Adipose tissue (tissue), 3 donors: Measurements from ENCODE around the gene ADAMTSL5. TPM values are rescaled to one million over a fixed set of nuclear protein-coding genes. Genes with fewer than 3 reads are reported as not detected.

Source experiments
- H3K27ac ChIP-seq: one replicate; pipeline ENCODE4 v1.5.1; 2013; ENCODE audit warnings: low read depth, low read length
- WGBS, 3 donors: extraction: QIAGEN DNeasy Blood & Tissue Kit; methylation state at CpG; one replicate each; pipeline ENCODE4 v1.1.7; 2013; 5-methylcytosine and 5-hydroxymethylcytosine counted together
- polyA plus RNA-seq, 3 donors: library from polyadenylated mRNA; stranded (reverse); fragments of 200-250 nt; gene quantifications; one replicate each; pipeline ENCODE4 v1.2.3, GENCODE V29; 2013
- donor health status: healthy with polysubstance abuse.
- donor health status: Bipolar disorder and iron deficiency.
- donor health status: healthy.

Gene ADAMTSL5
- polyA plus RNA-seq, 3 donors: 0.55 to 0.90 (median 0.89) TPM

DNA sequence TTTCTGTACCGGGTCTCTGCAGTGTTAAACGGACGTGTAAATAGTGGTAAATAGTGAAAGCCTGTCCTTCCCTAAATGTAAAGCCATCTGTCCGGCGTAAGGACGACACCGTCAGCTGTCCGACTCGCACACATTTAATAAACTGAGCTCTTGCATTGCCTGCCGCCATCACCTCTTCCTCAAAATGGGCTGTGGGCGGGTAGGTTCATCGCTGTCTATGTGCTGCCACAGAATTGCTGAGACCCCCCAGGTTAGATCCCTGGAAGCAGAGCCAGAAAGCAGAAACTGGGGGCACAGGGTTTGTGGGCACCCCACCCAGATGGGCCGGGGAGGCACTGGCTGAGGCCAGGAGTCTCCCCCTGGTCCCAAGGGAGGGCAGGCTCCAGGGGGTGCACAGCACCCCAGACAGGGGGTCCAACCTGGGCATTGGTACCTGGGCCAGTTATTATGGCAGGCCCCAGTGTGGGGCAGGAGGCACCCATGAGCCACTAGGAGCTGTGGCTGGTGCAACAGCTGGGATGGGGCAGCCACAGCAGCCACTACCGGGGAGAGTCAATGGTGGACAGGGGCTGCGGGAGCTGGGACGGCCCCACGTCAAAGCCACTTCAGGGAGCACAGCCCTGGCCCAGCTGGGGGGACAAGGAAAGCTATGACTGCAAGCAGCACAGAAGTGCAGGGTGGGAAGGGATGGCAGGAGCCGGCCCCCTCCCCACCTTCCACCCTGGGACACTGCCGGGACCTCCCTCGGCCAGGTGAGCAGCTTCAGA lies 39.6 kb downstream of the ADAMTSL5 start:
- H3K27ac ChIP-seq: no peak overlapping the region
- WGBS, 3 donors: 67 to 80% (median 68%) methylated on average over 20 of the region's 20 CpGs

DNA sequence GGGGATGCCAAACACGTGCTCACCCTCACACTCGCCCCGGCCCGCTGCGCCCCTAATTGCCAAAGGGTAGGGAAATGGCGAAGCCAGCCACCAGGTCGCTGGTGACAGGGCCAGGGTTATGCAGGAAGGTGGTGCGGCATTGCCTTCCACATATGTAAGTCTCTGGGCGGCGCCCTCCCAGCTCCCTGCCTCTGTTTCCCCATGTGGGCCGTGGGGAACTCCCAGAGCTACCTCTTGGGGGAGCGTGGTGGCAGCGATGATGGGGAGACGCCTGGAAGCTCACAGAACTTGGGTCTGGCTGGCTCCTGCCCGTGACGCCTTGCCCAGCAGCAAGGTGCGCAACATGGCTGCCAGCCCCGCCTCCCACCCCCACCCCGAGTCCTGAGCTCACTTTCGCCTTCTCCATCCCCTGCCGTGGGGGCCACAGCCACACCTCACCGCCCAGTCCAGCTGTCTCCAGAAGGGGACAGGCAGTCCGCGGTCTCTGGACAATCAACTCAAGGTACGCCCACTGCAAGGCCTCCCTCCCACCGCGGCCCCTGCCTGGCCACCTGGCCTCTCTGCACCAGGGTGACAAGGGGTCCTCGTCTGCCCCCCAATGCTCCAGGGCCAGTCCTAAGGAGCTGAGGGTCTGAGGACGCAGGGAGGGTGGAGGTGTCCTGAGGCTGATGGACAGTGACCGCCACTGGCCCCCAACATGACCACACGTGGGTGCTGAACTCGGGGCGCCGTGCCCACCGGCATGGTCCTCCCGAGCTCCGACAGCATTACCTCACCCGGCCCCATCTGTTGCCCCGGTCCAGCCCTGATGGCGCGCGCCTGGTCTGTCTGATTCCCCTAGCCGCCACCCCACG lies 40.4 kb downstream of the ADAMTSL5 start:
- 48 to 50% (median 50%) methylated on average over 43 to 44 of the region's 44 CpGs for WGBS, 3 donors
- no peak overlapping the region for H3K27ac ChIP-seq

DNA sequence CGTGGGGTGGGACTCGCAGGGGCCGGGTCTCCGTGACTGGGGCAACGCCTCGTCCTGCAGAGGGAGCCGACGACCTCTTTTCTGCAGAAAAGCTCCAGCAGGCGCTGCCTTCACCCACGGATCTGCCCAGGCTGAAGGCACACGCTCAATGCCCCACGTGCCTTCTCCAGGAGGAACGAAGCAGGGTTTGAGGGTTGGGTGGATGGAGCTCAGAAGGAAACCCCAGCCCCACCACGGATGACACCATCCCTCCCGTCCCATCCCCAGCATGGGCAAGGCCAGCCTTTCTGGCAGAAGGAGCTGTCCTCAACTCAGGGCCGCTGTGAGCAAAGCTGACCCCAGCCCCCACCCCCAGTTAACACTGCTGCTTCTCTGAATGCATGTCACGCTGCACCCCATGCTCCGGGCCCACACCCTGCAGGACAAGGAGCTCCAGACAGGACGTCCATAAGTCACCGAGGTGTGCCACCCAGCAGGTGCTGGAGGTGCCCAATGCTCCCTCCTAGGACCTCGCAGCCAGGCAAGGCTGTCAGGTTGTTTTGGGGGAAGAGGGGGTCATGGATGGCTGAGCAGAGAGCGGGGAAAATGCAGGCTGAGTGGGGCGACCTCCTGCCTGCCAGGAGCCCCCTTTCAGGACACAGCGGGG lies 41.2 kb downstream of the ADAMTSL5 start:
- H3K27ac ChIP-seq: no peak overlapping the region
- WGBS, 3 donors: 23 to 25% (median 24%) methylated on average over 24 of the region's 24 CpGs

DNA sequence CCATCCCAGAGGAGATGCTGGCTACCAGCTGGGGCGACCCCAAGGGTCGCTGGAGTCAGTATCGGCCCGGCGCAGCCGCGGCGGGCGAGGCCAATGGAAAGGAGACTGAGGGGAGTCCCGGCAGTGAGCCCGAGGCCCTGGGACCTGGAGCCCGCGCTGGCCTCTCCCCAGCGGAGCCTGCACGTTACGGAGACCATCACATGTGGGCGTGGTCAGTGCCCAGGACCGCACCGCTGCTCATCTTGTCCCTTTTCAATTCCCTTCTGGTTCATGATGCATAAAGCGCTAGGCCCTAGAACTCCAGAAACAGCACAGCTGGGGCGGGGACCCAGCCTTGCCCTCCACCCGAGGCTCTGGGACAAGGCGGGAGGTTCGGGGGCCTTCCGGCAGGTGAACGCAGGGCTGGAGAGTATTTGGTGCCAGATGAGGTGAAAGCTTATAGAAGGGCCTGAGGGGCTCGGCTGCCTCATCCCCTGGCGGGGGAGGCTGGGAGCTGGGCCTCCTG lies 41.8 kb downstream of the ADAMTSL5 start:
- 5 to 7% (median 7%) methylated on average over 27 to 28 of the region's 28 CpGs for WGBS, 3 donors
- H3K27ac ChIP-seq: no peak overlapping the region

DNA sequence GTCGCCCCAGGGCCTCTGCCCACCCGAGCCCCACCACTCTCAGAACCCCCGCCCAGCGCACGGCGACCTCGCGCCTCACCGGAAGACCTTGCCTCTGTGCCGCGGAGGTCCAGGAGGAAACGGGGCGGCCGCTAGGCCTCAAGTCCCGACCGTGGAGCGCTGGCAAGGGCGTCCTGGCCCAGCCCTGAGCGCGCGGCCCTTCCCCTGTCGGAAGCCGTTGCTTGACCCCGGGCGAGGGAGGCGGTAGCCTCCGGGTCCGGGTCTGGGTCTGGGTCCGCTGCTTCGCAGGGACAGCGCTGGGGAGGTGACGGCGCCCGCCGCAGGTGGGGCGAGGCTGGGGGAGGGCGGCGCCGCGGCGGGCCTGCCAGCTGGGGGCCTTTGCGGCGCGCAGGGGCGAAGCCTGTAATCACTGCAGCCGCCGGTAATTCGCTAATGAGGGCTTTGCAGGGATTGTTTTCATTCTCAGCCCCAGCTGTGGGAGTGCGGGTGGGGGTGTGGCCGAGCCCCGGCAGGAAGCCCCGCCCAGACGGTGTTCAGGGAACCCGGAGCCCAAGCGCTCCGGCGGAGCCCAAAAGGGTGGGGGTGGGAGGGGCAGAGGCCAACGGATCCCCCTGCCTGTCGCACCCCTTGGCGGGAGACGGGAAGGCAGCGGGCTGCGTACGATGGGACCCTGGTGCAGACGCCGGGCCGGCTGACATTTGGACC lies 42.4 kb downstream of the ADAMTSL5 start:
- 1% methylated on average over 62 to 67 of the region's 67 CpGs for WGBS, 3 donors
- H3K27ac ChIP-seq: no peak overlapping the region

DNA sequence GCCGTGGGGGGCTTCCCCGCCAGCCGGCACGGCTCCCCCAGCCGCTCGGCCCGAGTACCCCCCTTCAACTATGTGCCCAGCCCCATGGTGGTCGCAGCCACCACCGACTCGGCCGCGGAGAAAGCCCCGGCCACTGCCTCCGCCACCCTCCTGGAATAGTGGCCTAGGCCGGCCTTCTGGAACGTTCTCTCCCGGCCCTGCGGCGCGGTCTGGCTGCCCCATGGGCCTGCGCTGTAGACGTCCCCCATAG lies 42.8 kb downstream of the ADAMTSL5 start:
- H3K27ac ChIP-seq: no peak overlapping the region
- WGBS, 3 donors: 3 to 4% (median 3%) methylated on average over 16 to 22 of the region's 22 CpGs

DNA sequence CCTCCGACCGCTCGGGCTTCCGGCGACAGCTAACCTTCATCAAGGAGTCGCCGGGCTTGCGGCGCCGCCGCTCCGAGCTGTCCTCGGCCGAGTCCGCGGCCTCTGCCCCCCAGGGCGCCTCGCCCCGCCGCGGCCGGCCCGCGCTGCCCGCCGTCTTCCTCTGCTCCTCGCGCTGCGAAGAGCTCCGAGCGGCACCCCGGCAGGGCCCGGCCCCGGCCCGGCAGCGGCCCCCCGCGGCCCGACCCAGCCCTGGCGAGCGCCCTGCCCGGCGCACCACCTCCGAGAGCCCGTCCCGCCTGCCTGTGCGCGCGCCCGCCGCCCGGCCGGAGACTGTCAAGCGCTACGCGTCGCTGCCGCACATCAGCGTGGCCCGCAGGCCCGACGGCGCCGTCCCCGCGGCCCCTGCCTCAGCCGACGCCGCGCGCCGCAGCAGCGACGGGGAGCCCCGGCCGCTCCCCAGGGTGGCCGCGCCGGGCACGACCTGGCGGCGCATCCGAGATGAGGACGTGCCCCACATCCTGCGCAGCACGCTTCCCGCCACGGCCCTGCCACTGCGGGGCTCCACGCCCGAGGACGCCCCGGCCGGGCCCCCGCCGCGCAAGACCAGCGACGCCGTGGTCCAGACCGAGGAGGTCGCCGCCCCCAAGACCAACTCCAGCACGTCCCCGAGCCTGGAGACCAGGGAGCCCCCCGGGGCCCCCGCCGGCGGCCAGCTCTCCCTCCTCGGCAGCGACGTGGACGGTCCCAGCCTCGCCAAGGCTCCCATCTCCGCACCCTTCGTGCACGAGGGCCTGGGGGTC lies 43.4 kb downstream of the ADAMTSL5 start:
- WGBS, 3 donors: 0 to 2% (median 0%) methylated on average over 52 to 116 of the region's 117 CpGs
- no peak overlapping the region for H3K27ac ChIP-seq

DNA sequence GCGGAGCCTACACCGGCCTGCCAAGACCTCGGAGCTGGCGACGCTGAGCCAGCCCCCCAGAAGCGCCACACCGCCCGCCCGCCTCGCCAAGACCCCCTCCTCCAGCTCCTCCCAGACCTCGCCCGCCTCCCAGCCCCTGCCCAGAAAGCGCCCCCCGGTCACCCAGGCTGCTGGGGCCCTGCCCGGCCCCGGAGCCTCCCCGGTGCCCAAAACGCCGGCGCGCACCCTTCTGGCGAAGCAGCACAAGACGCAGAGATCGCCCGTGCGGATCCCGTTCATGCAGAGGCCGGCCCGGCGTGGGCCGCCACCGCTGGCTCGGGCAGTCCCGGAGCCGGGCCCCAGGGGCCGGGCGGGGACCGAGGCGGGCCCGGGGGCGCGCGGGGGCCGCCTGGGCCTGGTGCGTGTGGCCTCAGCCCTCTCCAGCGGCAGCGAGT lies 44.0 kb downstream of the ADAMTSL5 start:
- 1 to 3% (median 2%) methylated on average over 24 to 47 of the region's 47 CpGs for WGBS, 3 donors
- no peak overlapping the region for H3K27ac ChIP-seq

DNA sequence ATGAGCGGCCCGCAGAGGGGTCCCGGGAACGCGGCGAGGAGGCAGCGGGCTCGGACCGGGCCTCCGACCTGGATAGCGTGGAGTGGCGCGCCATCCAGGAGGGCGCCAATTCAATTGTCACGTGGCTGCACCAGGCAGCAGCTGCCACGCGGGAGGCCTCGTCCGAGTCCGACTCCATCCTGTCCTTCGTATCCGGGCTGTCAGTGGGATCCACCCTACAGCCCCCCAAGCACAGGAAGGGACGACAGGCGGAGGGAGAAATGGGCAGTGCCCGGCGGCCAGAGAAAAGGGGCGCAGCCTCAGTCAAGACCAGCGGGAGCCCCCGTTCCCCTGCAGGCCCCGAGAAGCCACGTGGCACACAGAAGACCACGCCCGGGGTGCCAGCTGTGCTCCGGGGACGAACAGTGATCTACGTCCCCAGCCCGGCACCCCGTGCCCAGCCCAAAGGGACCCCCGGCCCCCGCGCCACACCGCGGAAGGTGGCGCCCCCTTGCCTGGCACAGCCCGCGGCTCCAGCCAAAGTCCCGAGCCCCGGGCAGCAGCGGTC lies 44.5 kb downstream of the ADAMTSL5 start:
- no peak overlapping the region for H3K27ac ChIP-seq
- WGBS, 3 donors: 4 to 6% (median 5%) methylated on average over 35 to 49 of the region's 49 CpGs

DNA sequence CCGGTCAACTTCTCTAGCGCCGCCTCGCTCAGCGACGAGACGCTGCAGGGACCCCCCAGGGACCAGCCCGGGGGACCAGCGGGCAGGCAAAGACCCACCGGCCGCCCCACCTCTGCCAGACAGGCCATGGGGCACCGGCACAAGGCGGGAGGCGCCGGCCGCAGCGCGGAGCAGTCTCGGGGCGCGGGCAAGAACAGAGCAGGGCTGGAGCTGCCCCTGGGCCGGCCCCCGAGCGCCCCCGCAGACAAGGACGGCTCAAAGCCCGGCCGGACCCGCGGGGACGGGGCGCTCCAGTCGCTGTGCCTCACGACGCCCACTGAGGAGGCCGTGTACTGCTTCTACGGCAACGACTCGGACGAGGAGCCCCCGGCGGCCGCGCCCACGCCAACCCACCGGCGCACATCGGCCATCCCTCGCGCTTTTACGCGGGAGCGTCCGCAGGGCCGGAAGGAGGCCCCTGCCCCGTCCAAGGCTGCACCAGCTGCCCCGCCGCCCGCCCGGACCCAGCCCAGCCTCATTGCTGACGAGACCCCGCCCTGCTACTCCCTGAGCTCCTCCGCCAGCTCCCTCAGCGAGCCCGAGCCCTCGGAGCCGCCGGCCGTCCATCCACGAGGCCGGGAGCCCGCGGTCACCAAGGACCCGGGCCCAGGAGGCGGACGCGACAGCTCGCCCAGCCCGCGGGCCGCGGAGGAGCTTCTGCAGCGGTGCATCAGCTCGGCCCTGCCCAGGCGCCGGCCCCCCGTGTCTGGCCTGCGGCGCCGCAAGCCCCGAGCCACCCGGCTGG lies 45.1 kb downstream of the ADAMTSL5 start:
- H3K27ac ChIP-seq: no peak overlapping the region
- WGBS, 3 donors: 2 to 5% (median 2%) methylated on average over 74 to 92 of the region's 92 CpGs

DNA sequence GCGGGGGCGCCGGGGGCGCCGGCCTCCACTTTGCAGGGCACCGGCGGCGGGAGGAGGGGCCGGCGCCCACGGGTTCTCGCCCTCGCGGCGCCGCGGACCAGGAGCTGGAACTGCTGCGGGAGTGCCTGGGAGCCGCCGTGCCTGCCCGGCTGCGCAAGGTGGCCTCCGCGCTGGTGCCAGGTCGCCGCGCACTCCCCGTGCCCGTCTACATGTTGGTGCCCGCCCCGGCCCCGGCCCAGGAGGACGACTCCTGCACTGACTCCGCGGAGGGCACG lies 45.7 kb downstream of the ADAMTSL5 start:
- H3K27ac ChIP-seq: no peak overlapping the region
- 2 to 7% (median 3%) methylated on average over 25 to 36 of the region's 36 CpGs for WGBS, 3 donors

DNA sequence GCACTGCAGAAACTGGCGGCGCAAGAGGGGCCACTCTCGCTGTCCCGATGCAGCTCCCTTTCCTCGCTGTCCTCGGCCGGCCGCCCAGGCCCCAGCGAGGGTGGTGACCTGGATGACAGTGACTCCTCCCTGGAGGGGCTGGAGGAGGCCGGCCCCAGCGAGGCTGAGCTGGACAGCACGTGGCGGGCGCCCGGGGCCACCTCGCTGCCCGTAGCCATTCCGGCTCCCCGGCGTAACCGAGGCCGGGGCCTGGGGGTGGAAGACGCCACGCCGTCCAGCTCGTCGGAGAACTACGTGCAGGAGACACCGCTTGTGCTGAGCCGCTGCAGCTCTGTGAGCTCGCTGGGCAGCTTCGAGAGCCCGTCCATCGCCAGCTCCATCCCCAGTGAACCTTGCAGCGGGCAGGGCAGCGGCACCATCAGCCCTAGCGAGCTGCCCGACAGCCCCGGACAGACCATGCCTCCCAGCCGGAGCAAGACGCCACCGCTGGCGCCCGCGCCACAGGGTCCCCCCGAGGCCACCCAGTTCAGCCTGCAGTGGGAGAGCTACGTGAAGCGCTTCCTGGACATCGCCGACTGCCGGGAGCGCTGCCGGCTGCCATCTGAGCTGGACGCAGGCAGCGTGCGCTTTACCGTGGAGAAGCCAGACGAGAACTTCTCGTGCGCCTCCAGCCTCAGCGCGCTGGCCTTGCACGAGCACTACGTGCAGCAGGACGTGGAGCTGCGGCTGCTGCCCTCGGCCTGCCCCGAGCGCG lies 46.2 kb downstream of the ADAMTSL5 start:
- 19 to 38% (median 35%) methylated on average over 66 to 70 of the region's 70 CpGs for WGBS, 3 donors
- no peak overlapping the region for H3K27ac ChIP-seq

DNA sequence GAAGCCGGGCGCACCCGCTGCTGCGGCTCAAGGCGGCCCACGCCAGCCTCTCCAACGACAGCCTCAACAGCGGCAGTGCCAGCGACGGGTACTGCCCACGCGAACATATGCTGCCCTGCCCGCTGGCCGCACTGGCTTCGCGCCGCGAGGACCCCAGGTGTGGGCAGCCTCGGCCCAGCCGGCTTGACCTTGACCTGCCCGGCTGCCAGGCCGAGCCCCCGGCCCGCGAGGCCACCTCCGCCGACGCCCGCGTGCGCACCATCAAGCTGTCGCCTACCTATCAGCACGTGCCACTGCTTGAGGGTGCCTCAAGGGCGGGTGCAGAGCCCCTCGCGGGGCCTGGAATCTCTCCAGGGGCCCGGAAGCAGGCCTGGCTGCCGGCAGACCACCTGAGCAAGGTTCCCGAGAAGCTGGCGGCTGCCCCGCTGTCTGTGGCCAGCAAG lies 46.8 kb downstream of the ADAMTSL5 start:
- H3K27ac ChIP-seq: no peak overlapping the region
- WGBS, 3 donors: 41 to 47% (median 45%) methylated on average over 34 to 41 of the region's 41 CpGs

DNA sequence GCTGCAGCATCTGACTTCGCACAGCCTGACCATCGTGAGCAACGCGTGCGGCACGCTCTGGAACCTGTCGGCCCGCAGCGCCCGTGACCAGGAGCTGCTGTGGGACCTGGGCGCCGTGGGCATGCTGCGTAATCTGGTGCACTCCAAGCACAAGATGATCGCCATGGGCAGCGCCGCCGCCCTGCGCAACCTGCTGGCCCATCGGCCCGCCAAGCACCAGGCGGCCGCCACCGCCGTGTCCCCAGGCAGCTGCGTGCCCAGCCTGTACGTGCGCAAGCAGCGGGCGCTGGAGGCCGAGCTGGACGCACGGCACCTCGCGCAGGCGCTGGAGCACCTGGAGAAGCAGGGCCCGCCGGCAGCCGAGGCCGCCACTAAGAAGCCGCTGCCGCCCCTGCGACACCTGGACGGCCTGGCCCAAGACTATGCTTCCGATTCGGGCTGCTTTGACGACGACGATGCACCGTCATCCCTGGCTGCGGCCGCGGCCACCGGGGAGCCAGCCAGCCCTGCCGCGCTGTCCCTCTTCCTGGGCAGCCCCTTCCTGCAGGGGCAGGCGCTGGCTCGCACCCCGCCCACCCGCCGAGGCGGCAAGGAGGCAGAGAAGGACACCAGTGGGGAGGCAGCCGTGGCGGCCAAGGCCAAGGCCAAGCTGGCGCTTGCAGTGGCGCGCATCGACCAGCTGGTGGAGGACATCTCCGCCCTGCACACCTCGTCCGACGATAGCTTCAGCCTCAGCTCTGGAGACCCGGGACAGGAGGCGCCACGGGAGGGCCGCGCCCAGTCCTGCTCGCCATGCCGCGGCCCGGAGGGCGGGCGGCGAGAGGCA lies 47.4 kb downstream of the ADAMTSL5 start:
- no peak overlapping the region for H3K27ac ChIP-seq
- WGBS, 3 donors: 37 to 52% (median 46%) methylated on average over 80 to 83 of the region's 83 CpGs

DNA sequence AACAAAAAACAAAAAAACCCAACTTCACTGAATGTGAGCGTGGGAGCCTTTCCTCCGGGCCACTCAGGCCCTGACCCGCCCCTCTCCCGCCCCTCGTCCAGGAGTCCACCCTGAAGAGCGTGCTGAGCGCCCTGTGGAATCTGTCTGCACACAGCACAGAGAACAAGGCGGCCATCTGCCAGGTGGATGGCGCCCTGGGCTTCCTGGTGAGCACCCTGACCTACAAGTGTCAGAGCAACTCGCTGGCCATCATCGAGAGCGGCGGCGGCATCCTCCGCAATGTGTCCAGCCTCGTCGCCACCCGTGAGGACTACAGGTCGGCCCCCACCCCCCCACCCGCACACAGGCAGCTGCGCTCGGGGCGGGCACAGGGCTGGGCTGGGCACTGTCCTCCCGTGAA lies 51.0 kb downstream of the ADAMTSL5 start:
- H3K27ac ChIP-seq: no peak overlapping the region
- 92 to 96% (median 94%) methylated on average over 22 to 24 of the region's 24 CpGs for WGBS, 3 donors
